GM12875 (cell line): ENCODE measurements around the gene ITGB5.

ENCODE experiments used
- H3K4me3 ChIP-seq: one replicate; pipeline ENCODE4 v1.5.1; 2011; ENCODE audit warnings: low read depth, low read length, control low read depth
- CTCF ChIP-seq: IDR thresholded peaks from 2 replicates; pipeline ENCODE4 v1.5.1; 2011; ENCODE audit warnings: low read depth, mild to moderate bottlenecking, control low read depth, inconsistent platforms, low read length, moderate library complexity, borderline replicate concordance; ENCODE audit not compliant: insufficient read depth

The ITGB5 gene

GRCh38 chr3:124850633-124851032, 36.5 kb downstream of the ITGB5 start:
- no peak overlapping the region for H3K4me3 ChIP-seq
- no peak for TF ChIP-seq CTCF

GRCh38 chr3:124850212-124850611, 37.0 kb downstream of the ITGB5 start:
- TF ChIP-seq CTCF = no peak
- no peak overlapping the region for H3K4me3 ChIP-seq

GRCh38 chr3:124848300-124848699, 38.9 kb downstream of the ITGB5 start:
- no peak overlapping the region for H3K4me3 ChIP-seq
- no peak for TF ChIP-seq CTCF

- no peak overlapping the region for H3K4me3 ChIP-seq
- TF ChIP-seq CTCF = no peak
These were observed 39.3 kb downstream of the ITGB5 start for GRCh38 chr3:124847863-124848262.

- H3K4me3 ChIP-seq = no peak overlapping the region
- no peak for TF ChIP-seq CTCF
These were observed 40.1 kb downstream of the ITGB5 start for GRCh38 chr3:124847051-124847450.

- TF ChIP-seq CTCF = no peak
- H3K4me3 ChIP-seq = no peak overlapping the region
These were observed 41.0 kb downstream of the ITGB5 start for GRCh38 chr3:124846189-124846588.

GRCh38 chr3:124845406-124845805, 41.8 kb downstream of the ITGB5 start:
- no peak overlapping the region for H3K4me3 ChIP-seq
- no peak for TF ChIP-seq CTCF
